Activated naive CD8-positive, alpha-beta T cell treated with anti-CD3 and anti-CD28 coated beads, Interleukin-2, amount 50 U/mL, for 24 hours (primary cell): ENCODE results near the gene UCK2.
A peak's percentile ranks its signal among the peaks of the same experiment; 100 is the strongest.

ENCODE experiments used
- ATAC-seq: fragments of 150-1000 bp; cut with Tn5 transposase; one replicate; pipeline ENCODE4 v1.10.0; 2021
- DNase-seq: peaks from one replicate; pipeline ENCODE4 v3.0.0; 2021
- H3K27ac Mint-ChIP-seq: one replicate; pipeline ENCODE4 v1.8.0; 2021; ENCODE audit warnings: mild to moderate bottlenecking, mixed read lengths
- H3K27me3 Mint-ChIP-seq: one replicate; pipeline ENCODE4 v1.8.0; 2021; ENCODE audit warnings: mixed read lengths
- H3K36me3 Mint-ChIP-seq: one replicate; pipeline ENCODE4 v1.8.0; 2021; ENCODE audit warnings: low read depth, mixed read lengths
- H3K4me1 Mint-ChIP-seq: one replicate; pipeline ENCODE4 v1.8.0; 2021; ENCODE audit warnings: mixed read lengths
- H3K4me3 Mint-ChIP-seq: one replicate; pipeline ENCODE4 v1.8.0; 2021; ENCODE audit warnings: mild to moderate bottlenecking, moderate library complexity, mixed read lengths
- H3K9me3 Mint-ChIP-seq: one replicate; pipeline ENCODE4 v1.8.0; 2021; ENCODE audit warnings: mixed read lengths

UCK2 gene

DNA sequence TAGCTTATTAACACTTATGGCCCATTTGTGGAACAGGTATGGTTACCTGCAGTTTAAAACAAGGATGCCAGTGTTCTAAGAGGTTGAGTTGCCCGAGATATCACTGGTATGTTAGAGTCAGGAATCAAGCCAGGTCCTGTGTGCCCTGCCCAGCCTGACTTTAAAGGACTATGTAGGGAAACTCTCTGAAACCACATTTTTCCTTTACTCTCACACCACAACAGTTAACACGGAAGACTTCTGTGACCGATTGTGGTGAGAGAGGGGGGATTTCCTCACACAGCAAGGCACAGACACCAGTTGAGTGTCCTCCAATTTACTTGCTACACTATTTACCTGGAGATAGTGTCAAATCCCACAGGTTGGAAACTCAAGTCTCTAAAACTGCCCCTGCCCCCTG lies 47.8 kb downstream of the UCK2 start:
- Mint-ChIP-seq H3K4me3 (peak overlapping the region; percentile 38), H3K4me1 (peaks cover 86% of the 10 kb centered on the region), H3K27ac (peak overlapping the region; percentile 69), H3K9me3 (no peaks in the 10 kb centered on the region), H3K36me3 (peaks cover 31% of the 10 kb centered on the region), H3K27me3 (peaks cover 2% of the 10 kb centered on the region)
- DNase-seq, result peak; percentile 20
- ATAC-seq, result peak; percentile 78

DNA sequence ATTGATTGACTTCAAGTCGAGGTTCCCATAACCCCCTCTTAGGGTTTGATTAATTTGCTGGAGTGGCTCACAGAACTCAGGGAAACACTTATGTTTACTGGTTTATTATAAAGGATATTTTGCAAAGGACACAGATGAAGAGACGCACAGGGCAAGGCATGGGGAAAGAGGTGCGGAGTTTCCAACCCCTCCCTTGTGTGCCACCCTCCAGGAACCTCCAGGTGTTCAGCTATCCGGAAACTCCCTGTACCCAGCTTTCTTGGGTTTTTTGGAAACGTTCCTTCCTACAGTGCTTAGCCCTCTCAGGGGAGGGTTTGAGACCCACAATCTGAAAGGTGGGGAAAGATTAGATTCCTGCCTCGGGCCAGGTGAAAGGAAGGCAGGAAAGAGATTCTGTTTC lies 48.2 kb downstream of the UCK2 start:
- ATAC-seq (no peak), DNase-seq (no peak)
- H3K9me3 Mint-ChIP-seq, result no peaks in the 10 kb centered on the region
- peaks cover 84% of the 10 kb centered on the region for H3K4me1 Mint-ChIP-seq
- peak overlapping the region; percentile 69 for H3K27ac Mint-ChIP-seq
- peaks cover 2% of the 10 kb centered on the region for H3K27me3 Mint-ChIP-seq
- H3K4me3 Mint-ChIP-seq, result peak overlapping the region; percentile 38
- H3K36me3 Mint-ChIP-seq, result peaks cover 31% of the 10 kb centered on the region

DNA sequence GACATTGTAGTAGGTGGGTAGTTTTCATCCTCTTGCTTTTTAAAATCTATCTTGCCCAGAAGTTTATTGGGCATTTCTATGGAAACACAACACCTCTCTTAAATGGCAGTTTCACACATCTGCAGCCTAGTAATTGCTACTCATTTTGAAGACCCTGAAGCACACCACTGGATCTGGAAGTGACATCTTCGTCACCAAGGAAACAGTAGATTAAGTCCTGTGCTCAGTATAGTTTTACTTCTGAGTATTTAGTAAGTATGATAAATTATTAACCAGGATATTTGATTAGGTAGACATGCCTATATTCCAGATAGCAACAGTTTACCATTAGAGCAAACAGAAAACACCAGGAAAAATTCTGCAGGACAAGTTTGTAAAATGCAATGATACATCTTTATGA lies 48.7 kb downstream of the UCK2 start:
- Mint-ChIP-seq H3K9me3 (no peaks in the 10 kb centered on the region), H3K27me3 (peaks cover 2% of the 10 kb centered on the region), H3K4me3 (no peak overlapping the region), H3K4me1 (peaks cover 79% of the 10 kb centered on the region), H3K27ac (no peak overlapping the region), H3K36me3 (peaks cover 32% of the 10 kb centered on the region)
- ATAC-seq (no peak), DNase-seq (no peak)

DNA sequence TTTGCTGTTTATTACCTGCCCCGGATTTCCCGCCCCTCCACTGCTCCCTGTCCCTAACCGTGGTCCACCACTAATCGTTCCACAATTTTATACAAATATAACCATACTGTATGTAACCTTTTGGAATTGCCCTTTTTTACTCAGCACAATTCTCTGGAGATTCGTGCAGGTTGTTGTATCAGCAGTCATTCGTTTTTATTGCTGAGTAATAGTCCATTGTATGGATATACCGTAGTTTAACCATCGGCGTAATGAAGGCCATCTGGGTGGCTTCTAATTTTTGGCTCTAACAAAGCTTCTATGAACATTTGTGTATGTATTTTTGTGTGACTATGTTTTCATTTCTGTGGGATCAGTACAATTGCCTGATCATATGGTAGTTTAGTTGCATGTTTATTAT lies 50.0 kb downstream of the UCK2 start:
- Mint-ChIP-seq H3K27me3 (no peaks in the 10 kb centered on the region), H3K4me3 (no peak overlapping the region), H3K36me3 (peaks cover 33% of the 10 kb centered on the region), H3K9me3 (no peaks in the 10 kb centered on the region), H3K27ac (peak overlapping the region; percentile 29), H3K4me1 (peaks cover 70% of the 10 kb centered on the region)
- no peak for DNase-seq
- no peak for ATAC-seq

DNA sequence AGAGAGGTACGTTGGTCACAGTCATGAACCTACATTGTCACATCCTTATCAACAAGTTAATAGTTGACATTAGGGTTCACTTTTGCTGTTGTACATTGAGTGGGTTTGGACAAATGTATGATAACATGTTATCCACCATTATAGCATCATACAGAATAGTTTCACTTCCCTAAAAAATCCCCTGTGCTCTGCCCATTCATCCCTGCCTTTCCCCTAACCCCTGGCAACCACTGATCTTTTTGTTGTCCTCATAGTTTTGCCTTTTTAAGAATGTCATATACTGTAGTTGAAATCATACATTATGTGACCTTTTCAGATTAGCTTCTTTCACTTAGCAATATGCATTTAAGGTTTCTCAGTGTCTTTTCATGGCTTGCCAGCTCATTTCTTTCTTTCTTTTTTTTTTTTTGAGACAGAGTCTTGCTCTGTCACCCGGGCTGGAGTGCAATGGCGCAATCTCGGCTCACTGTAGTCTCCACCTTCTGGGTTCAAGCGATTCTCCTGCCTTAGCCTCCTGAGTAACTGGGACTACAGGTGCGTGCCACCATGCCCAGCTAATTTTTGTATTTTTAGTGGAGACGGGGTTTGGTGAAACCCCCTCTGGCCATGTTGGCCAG lies 50.6 kb downstream of the UCK2 start:
- no peak overlapping the region for H3K4me3 Mint-ChIP-seq
- ATAC-seq (peak; percentile 75), DNase-seq (no peak)
- H3K4me1 Mint-ChIP-seq, result peaks cover 67% of the 10 kb centered on the region
- no peaks in the 10 kb centered on the region for H3K9me3 Mint-ChIP-seq
- peak overlapping the region; percentile 29 for H3K27ac Mint-ChIP-seq
- H3K36me3 Mint-ChIP-seq, result peaks cover 38% of the 10 kb centered on the region
- no peaks in the 10 kb centered on the region for H3K27me3 Mint-ChIP-seq

DNA sequence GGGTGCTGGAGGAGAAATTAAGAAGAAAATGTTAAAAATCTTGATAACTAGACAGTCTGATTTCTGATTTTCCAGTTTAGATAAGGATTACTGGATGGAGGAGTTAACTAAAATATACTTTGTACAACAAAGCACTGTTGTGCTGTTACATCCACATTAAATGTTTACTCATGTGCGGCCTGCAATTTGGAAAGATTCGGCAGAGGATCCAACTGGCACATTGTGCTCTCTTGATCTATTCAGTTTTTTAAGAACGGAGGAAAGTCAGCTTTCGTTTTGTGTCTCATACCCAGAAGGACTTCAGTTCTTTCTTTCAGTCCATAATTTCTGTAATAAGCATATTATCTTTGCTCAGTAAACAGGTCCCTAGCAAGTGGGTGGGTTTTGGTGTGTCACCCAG lies 52.5 kb downstream of the UCK2 start:
- no peak overlapping the region for H3K27ac Mint-ChIP-seq

DNA sequence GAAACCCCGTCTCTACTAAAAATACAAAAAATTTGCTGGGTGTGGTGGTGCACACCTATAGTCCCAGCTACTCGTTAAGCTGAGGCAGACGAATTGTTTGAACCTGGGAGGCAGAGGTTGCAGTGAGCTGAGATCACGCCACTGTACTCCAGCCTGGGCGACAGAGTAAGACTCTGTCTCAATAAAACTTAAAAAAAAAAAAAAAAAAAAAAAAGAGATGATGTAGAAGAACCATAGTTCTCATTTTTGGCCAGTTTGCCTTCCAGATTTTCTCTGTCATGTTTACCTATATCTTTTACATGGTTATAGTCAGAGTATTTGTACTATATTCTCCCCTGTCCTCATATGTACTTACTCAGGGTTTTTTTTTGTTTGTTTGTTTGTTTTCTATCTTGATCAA lies 53.6 kb downstream of the UCK2 start:
- Mint-ChIP-seq H3K27me3 (no peaks in the 10 kb centered on the region), H3K4me1 (peaks cover 65% of the 10 kb centered on the region), H3K4me3 (no peak overlapping the region), H3K36me3 (peaks cover 40% of the 10 kb centered on the region), H3K9me3 (no peaks in the 10 kb centered on the region), H3K27ac (no peak overlapping the region)
- DNase-seq (no peak), ATAC-seq (no peak)

More for the DNA sequence above, 52.5 kb downstream of the UCK2 start:
- peaks cover 68% of the 10 kb centered on the region for H3K4me1 Mint-ChIP-seq
- ATAC-seq, result no peak
- no peak for DNase-seq
- H3K4me3 Mint-ChIP-seq, result no peak overlapping the region
- H3K27me3 Mint-ChIP-seq, result no peaks in the 10 kb centered on the region
- peaks cover 40% of the 10 kb centered on the region for H3K36me3 Mint-ChIP-seq
- no peaks in the 10 kb centered on the region for H3K9me3 Mint-ChIP-seq

DNA sequence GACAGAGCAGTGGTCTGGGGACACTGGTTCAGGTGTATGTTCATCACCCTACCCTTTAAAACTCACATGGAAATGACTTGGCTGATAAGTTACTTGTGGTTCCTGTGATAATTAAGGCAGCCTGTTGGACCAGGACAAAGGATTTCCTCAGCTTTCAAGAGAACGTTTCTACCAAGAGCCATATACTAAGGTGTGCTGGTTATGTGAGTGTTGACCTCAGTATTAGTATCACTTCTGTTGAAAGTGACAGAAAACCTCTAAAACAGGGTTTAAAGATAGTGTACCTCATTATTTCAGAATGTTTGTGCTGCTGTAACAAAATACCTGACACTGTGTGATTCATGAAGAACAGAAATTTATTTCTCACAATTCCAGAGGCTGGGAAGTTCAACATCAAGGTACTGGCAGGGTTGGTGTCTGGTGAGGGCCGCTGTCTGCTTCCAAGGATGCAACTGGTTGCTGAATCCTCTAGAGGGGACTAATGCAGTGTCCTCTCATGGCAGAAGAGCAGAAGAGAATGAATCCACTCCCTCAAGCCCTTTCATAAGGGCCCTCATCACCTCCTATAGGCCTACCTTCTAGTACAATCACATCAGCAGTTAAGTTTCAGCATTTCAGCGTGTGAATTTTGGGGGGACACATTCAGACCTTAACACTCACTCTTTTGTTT lies 54.9 kb downstream of the UCK2 start:
- H3K9me3 Mint-ChIP-seq, result no peaks in the 10 kb centered on the region
- H3K4me3 Mint-ChIP-seq, result no peak overlapping the region

DNA sequence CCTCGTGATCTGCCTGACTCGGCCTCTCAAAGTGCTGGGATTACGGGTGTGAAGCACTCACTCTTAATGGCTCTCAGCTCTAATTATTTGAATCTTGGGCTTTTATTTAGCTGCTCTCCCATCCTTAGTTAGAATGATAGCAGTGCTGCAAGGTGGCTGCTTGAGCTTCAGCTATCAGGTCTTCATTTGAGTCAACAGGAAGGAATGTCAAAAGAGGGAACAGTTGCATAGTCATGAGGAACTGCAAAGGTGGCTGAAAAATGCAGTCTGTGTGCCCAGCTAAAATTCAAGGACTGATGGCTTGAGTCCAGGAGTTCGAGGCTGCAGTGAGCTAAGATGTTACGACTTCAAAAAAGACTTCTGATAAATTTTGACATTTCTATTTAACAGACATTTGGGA lies 55.6 kb downstream of the UCK2 start:
- H3K27me3 Mint-ChIP-seq, result no peaks in the 10 kb centered on the region
- no peaks in the 10 kb centered on the region for H3K9me3 Mint-ChIP-seq
- no peak overlapping the region for H3K27ac Mint-ChIP-seq
- ATAC-seq (no peak), DNase-seq (no peak)
- peaks cover 26% of the 10 kb centered on the region for H3K36me3 Mint-ChIP-seq
- H3K4me3 Mint-ChIP-seq, result no peak overlapping the region
- peaks cover 54% of the 10 kb centered on the region for H3K4me1 Mint-ChIP-seq

More for the DNA sequence above, 54.9 kb downstream of the UCK2 start:
- no peaks in the 10 kb centered on the region for H3K27me3 Mint-ChIP-seq
- no peak for ATAC-seq
- peaks cover 61% of the 10 kb centered on the region for H3K4me1 Mint-ChIP-seq
- H3K36me3 Mint-ChIP-seq, result peaks cover 34% of the 10 kb centered on the region
- DNase-seq, result no peak
- no peak overlapping the region for H3K27ac Mint-ChIP-seq

DNA sequence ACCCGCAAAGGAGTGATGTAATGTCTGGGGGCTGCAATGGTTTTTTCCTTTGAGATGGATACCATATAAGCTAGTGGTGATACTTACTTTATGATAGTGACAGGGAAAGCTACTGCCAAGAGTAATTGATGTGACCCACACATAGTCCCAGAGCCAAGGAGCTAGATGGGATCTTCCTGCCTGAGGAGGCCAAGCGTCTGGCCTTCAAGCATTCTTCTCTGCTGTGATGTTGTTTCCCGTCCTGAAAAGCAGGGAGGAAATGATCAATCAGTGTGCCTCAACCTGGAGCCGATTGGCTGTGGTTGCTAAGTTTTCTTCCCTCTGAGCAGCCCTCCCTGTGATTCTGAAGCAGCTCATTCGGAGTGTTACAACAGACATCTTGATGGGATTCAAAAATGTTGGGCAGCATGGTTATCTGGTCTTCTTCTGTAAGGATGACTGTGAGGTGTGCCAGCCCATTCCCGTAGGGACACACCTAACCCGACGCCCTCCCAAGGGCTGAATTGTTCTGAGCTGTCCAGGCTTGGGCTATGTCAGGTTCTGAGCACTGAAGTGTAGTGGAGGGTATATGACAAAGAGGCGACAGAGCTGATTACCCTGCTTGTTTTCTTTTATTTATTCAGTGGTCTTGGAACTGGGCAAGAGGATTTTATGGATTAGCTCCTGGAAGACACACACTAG lies 56.7 kb downstream of the UCK2 start:
- H3K36me3 Mint-ChIP-seq, result peaks cover 16% of the 10 kb centered on the region
- peak overlapping the region; percentile 20 for H3K27ac Mint-ChIP-seq
- no peak overlapping the region for H3K4me3 Mint-ChIP-seq
- DNase-seq, result no peak
- peaks cover 43% of the 10 kb centered on the region for H3K4me1 Mint-ChIP-seq
- no peaks in the 10 kb centered on the region for H3K27me3 Mint-ChIP-seq
- ATAC-seq, result no peak
- no peaks in the 10 kb centered on the region for H3K9me3 Mint-ChIP-seq

DNA sequence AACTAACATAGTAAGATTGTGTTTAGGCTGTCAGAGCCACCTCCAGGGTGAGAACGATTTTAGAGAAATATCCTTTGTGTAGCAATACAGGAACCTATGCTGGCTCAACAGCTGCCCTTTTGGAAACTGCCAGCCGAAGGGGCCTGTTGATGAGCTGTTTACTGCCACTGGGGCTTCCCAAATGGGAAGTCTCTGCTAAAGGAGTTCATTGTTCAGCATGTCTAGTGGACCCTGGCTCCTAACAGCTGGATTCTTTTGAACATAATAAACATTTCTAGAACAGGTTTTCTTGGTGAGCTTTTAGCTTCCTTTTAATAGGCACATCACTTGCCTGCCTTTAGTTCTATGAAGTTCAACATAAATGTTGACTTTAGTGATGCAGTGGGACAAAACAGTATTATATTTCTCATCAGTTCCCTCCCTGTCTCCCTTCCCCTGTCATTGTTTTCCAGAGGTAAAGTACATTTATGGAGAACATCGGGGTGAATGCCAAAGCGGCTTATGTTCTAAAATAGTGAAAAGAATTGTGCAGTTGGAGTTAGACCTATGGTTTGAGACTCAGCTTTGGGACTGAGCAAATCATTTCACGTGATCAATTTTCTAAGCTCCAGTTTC lies 57.4 kb downstream of the UCK2 start:
- no peaks in the 10 kb centered on the region for H3K9me3 Mint-ChIP-seq
- H3K27me3 Mint-ChIP-seq, result no peaks in the 10 kb centered on the region
- no peak overlapping the region for H3K4me3 Mint-ChIP-seq
- peaks cover 15% of the 10 kb centered on the region for H3K36me3 Mint-ChIP-seq
- peaks cover 38% of the 10 kb centered on the region for H3K4me1 Mint-ChIP-seq
- no peak overlapping the region for H3K27ac Mint-ChIP-seq
- ATAC-seq, result no peak
- no peak for DNase-seq

DNA sequence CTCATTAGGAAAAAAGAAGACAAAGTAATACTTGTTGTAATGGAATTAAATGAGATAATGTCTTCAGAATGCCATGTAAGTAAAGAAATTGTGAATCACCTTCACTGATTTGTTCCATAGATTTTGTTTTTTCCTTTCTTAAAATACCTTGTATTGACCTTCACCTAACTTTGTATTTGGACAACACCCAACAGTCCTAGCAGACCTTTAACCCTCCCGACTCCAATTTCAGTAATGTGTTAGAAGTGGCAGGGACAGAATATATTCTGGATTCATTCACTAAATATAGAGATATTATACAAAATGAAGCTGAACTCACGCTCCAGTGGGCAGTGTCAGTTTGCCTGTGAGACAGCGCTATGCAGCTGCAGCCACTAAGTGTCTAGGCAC lies 57.9 kb downstream of the UCK2 start:
- H3K27ac Mint-ChIP-seq, result no peak overlapping the region
- H3K36me3 Mint-ChIP-seq, result peaks cover 16% of the 10 kb centered on the region
- H3K27me3 Mint-ChIP-seq, result no peaks in the 10 kb centered on the region
- ATAC-seq (no peak), DNase-seq (no peak)
- peaks cover 33% of the 10 kb centered on the region for H3K4me1 Mint-ChIP-seq
- no peaks in the 10 kb centered on the region for H3K9me3 Mint-ChIP-seq
- H3K4me3 Mint-ChIP-seq, result no peak overlapping the region

DNA sequence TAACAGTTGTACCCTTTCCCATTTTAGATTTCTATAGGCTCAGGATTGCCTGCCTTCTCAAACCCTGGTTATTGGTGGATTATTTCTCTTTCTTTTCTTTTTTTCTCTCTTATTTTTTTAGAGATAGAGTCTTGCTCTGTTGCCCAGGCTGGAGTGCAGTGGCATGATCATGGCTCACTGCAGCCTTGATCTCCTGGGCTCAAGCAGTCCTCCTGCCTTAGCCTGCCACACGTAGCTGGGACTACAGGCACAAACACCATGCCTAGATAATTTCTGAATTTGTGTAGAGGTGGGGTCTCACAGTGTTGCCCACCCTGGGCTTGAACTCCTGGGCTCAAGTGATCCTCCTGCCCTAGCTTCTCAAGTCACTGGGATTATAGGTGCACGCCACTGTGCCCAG lies 58.8 kb downstream of the UCK2 start:
- Mint-ChIP-seq H3K36me3 (peaks cover 23% of the 10 kb centered on the region), H3K27ac (no peak overlapping the region), H3K9me3 (no peaks in the 10 kb centered on the region), H3K27me3 (no peaks in the 10 kb centered on the region), H3K4me1 (peaks cover 32% of the 10 kb centered on the region), H3K4me3 (no peak overlapping the region)
- ATAC-seq (no peak), DNase-seq (no peak)

DNA sequence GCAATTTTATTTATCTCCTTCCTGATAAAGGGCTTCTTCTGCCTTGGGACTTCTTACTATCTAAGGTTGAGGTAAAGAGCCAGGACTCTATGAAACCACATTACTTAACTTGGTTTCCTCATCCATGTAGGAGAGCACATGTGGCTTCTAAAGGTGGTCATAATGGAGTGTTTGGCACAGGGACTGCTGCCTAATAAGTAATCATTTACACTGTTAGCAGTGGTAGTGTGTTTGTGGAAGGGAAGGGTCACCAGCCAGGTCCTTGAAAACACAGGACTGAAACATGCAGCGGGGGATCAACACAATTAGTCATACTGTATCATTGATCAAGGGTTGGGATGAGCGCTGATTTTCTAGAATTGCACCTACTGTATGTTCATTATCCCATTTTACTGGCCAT lies 59.6 kb downstream of the UCK2 start:
- H3K27me3 Mint-ChIP-seq, result no peaks in the 10 kb centered on the region
- H3K4me1 Mint-ChIP-seq, result peaks cover 31% of the 10 kb centered on the region
- no peak overlapping the region for H3K4me3 Mint-ChIP-seq
- H3K36me3 Mint-ChIP-seq, result peaks cover 30% of the 10 kb centered on the region
- H3K27ac Mint-ChIP-seq, result no peak overlapping the region
- H3K9me3 Mint-ChIP-seq, result no peaks in the 10 kb centered on the region
- ATAC-seq (no peak), DNase-seq (no peak)
